Kidney epithelial cell (primary cell): ENCODE results near the gene PGAP1. TPM values are rescaled to one million over a fixed set of nuclear protein-coding genes. Genes with fewer than 3 reads are reported as not detected.
A peak's percentile ranks its signal among the peaks of the same experiment; 100 is the strongest.

ENCODE experiments used
- DNase-seq: peaks from one replicate; pipeline ENCODE4 v3.0.0-alpha.2; 2010; ENCODE audit warnings: low read depth
- H3K27me3 ChIP-seq: 2 replicates; pipeline ENCODE4 v1.6.0; 2011; ENCODE audit warnings: low read length; ENCODE audit not compliant: control insufficient read depth, insufficient read depth
- H3K36me3 ChIP-seq: 2 replicates; pipeline ENCODE4 v1.5.1; 2011; ENCODE audit warnings: low read length; ENCODE audit not compliant: control insufficient read depth, insufficient read depth
- H3K4me3 ChIP-seq: 2 replicates; pipeline ENCODE4 v1.5.1; 2011; ENCODE audit warnings: low read depth, mild to moderate bottlenecking, control low read depth, low read length
- CTCF ChIP-seq: IDR thresholded peaks from 2 replicates; pipeline ENCODE4 v1.5.1; 2011; ENCODE audit warnings: mild to moderate bottlenecking, moderate library complexity, low read length, control low read depth, inconsistent platforms; ENCODE audit not compliant: insufficient read depth, poor library complexity, severe bottlenecking
- total RNA-seq: library from RNA; depleted of rRNA; stranded (reverse); fragments of >200 nt; gene quantifications from 2 replicates; pipeline ENCODE4 v1.2.3, GENCODE V29; 2015

Gene PGAP1
- total RNA-seq, 1 donor from 2014 or later: 5.3 TPM

- Histone ChIP-seq H3K27me3 (no peaks in the 10 kb centered on the region), H3K36me3 (no peaks in the 10 kb centered on the region), H3K4me3 (no peak overlapping the region)
- DNase-seq: no peak
- no peak for TF ChIP-seq CTCF
Observed at GRCh38 chr2:196804381-196804780, 122.1 kb downstream of the PGAP1 start.

DNA sequence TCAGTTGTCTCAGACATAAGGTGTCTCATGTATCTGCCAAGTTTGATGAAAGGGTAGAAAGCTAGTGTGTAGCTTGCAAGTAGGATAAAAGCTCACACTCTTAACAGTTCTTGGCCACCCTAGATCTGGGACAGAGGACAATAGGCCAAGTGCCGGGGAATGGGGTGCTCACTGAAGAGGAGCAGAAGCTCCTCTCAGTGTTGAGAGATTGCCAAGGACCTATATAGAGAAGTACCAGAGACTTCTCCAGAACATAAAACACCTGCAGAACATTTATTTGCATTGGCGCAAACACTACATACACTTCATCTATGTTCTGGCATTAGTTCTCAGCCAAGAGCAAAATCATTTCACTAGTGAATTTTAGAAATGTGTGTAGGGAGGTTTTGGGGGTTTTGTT, 124.1 kb downstream of the PGAP1 start:
- H3K27me3 ChIP-seq: no peaks in the 10 kb centered on the region
- no peak overlapping the region for H3K4me3 ChIP-seq
- DNase-seq: no peak
- TF ChIP-seq CTCF: no peak
- no peaks in the 10 kb centered on the region for H3K36me3 ChIP-seq

GRCh38 chr2:196801674-196802261, 124.7 kb downstream of the PGAP1 start:
- H3K36me3 ChIP-seq: no peaks in the 10 kb centered on the region
- DNase-seq: peak; percentile 19
- H3K27me3 ChIP-seq: no peaks in the 10 kb centered on the region
- no peak for TF ChIP-seq CTCF
- H3K4me3 ChIP-seq: no peak overlapping the region

- Histone ChIP-seq H3K27me3 (no peaks in the 10 kb centered on the region), H3K36me3 (no peaks in the 10 kb centered on the region), H3K4me3 (peak overlapping the region; percentile 80)
- TF ChIP-seq CTCF: no peak
- DNase-seq: no peak
Observed at GRCh38 chr2:196798980-196799379, 127.5 kb downstream of the PGAP1 start.

GRCh38 chr2:196792865-196793264, 133.6 kb downstream of the PGAP1 start:
- Histone ChIP-seq H3K36me3 (peaks cover 2% of the 10 kb centered on the region), H3K27me3 (no peaks in the 10 kb centered on the region), H3K4me3 (no peak overlapping the region)
- no peak for TF ChIP-seq CTCF
- DNase-seq: no peak

DNA sequence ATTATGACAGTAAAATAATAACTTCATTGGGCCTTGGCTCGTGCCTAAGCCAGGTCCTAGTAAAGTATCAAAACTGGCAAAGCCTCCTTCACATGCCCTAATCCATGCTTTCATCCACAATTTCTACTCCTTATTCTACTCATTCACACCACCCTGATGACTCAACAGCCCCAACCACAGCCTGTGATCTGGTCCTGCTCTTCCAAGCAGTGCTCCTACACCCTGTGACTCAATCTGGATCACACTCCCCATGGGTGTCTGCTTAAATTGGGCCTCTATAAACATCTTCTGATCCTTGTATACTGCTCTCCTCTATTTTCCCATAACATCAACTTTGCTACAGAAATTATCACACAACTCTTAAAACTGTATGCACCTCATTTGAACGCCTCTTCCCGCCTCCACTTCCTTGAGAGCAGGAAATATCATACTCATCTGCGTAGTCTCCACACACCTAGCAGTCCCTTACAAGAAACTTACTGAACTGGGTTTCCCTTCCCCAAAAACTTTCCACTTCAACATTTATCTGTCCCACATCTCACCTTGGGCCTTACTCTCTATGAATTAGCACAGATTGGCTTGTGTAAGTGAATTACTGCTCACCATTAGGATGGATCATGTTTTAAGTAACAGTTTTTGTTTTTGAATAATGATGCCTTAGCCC, 142.9 kb downstream of the PGAP1 start:
- Histone ChIP-seq H3K4me3 (no peak overlapping the region), H3K27me3 (no peaks in the 10 kb centered on the region), H3K36me3 (peaks cover 1% of the 10 kb centered on the region)
- no peak for DNase-seq
- TF ChIP-seq CTCF: no peak
